Measurements from ENCODE around the gene SRRM3. TPM values are rescaled to one million over a fixed set of nuclear protein-coding genes. Genes with fewer than 3 reads are reported as not detected.
"Not testable (repeated sequence)": the region's sequence is repeated elsewhere in the genome, so short reads cannot be mapped to it uniquely, and the experiment has no call there.

The SRRM3 gene
- total RNA-seq, 1 donor from 2014 or later, result 2.5 TPM

DNA sequence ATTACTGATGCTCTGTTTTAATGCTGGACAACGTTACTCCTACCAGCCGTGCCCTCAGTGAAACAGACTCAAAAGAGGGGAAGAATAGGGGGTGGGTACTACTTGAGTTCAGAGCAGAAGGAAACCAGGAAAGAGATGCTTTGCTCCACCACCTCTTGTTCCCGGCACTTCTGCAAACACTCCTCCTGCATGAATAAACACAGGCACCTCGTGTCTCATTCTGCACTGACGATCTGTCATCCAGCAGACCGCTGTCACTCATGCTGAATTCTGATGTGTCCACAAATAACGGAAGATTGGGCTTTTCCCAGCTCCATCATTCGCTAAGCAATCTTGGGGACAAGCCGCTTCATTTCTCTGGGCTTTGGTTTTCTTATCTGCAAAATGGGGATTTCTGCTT, 130.4 kb downstream of the SRRM3 start:
- no peak for DNase-seq (ENCODE audit: low spot score, unreplicated experiment)
- Mint-ChIP-seq H3K36me3 (ENCODE audit: insufficient read depth) (peaks cover 20% of the 10 kb centered on the region), H3K4me1 (ENCODE audit: low read depth) (peaks cover 13% of the 10 kb centered on the region), H3K27me3 (no peaks in the 10 kb centered on the region), H3K9me3 (ENCODE audit: low read depth) (no peaks in the 10 kb centered on the region), H3K27ac (peak overlapping the region; percentile 59), H3K4me3 (ENCODE audit: low read depth) (no peak overlapping the region)
- TF ChIP-seq, protein P1, sequence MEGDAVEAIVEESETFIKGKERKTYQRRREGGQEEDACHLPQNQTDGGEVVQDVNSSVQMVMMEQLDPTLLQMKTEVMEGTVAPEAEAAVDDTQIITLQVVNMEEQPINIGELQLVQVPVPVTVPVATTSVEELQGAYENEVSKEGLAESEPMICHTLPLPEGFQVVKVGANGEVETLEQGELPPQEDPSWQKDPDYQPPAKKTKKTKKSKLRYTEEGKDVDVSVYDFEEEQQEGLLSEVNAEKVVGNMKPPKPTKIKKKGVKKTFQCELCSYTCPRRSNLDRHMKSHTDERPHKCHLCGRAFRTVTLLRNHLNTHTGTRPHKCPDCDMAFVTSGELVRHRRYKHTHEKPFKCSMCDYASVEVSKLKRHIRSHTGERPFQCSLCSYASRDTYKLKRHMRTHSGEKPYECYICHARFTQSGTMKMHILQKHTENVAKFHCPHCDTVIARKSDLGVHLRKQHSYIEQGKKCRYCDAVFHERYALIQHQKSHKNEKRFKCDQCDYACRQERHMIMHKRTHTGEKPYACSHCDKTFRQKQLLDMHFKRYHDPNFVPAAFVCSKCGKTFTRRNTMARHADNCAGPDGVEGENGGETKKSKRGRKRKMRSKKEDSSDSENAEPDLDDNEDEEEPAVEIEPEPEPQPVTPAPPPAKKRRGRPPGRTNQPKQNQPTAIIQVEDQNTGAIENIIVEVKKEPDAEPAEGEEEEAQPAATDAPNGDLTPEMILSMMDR (IDR thresholded peaks at IDR 0.05; ENCODE audit: unreplicated experiment), result no peak

DNA sequence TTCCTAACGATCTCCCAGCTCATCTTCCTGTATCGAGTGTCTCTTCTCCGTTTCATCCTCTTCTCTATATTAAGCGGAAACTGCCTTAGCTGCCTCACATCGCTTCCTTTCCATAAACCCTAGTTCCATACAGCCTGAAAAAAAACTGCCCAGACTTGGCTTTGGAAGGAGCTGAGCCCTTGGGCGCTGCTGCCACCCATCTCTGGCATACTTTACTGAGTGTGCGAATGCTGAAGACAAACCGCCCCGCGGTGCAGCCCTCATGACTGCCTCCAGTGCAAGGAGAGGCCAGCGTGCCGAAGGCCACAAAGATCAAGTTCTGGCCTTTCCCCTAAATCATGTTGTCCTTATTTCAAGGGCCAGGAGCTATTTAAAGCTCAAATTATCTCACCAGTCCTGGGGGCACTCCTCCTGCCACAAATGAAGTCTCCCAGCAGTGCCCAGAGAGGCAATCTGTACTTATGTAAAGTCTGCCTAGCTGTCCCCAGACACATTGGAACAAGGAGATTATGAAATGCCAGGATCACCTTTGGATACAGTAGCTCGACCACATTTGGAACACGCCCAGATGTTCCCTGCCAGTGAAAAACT, 131.9 kb downstream of the SRRM3 start:
- Mint-ChIP-seq H3K27me3 (no peaks in the 10 kb centered on the region), H3K4me3 (ENCODE audit: low read depth) (no peak overlapping the region), H3K36me3 (ENCODE audit: insufficient read depth) (peaks cover 21% of the 10 kb centered on the region), H3K4me1 (ENCODE audit: low read depth) (peaks cover 14% of the 10 kb centered on the region), H3K27ac (peak overlapping the region; percentile 29), H3K9me3 (ENCODE audit: low read depth) (no peaks in the 10 kb centered on the region)
- no peak for DNase-seq (ENCODE audit: low spot score, unreplicated experiment)
- TF ChIP-seq, protein P1 (IDR thresholded peaks at IDR 0.05; ENCODE audit: unreplicated experiment), result no peak

DNA sequence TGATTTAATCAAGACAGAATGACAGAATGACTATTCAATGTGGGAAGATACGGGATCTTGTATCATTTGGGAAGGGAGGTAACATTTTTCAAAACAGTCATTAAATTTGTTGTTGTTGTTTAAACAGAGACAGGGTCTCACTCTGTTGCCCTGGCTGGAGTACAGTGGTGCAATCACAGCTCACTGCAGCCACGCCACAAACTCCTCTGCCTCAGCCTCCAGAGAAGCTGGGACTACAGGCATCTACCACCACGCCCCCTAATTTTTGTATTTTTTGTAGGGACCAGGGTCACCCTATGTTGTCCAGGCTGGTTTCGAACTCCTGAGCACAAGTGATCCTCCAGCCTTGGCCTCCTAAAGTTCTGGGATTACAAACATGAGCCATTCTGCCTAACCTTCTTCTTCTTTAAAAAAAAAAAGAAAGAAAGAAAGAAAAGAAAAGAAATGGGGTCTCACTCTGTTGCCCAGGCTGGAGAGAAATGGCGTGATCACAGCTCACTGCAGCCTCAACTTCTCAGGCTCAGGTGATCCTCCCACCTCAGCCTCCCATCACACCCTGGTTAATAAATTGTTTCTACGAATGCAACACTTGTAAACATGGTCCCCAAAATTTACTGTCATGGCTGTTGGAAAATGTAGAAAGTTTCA, 132.7 kb downstream of the SRRM3 start:
- Mint-ChIP-seq H3K27ac (no peak overlapping the region), H3K9me3 (ENCODE audit: low read depth) (no peaks in the 10 kb centered on the region), H3K27me3 (no peaks in the 10 kb centered on the region), H3K36me3 (ENCODE audit: insufficient read depth) (peaks cover 18% of the 10 kb centered on the region), H3K4me3 (ENCODE audit: low read depth) (no peak overlapping the region), H3K4me1 (ENCODE audit: low read depth) (peaks cover 14% of the 10 kb centered on the region)
- TF ChIP-seq, protein P1 (IDR thresholded peaks at IDR 0.05; ENCODE audit: unreplicated experiment), result no peak
- DNase-seq (ENCODE audit: low spot score, unreplicated experiment), result no peak

DNA sequence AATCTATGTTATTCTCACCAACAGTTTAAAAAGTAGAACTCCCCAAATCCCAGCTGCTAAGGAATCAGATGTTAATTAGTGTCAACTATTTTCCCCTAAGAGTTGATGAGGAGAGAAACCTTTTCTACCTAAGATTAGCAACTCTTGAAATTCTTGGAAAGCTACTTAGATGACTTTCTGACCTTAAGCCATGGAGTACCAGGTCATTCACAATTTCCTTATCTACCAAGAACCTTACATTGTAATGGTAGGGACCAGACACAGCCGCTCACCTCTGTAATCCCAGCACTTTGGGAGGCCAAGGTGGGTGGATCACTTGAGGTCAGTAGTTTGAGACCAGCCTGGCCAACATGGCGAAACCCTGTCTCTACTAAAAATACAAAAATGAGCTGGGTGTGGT, 133.7 kb downstream of the SRRM3 start:
- H3K4me1 Mint-ChIP-seq (ENCODE audit: low read depth), result peaks cover 14% of the 10 kb centered on the region
- H3K4me3 Mint-ChIP-seq (ENCODE audit: low read depth); H3K9me3 Mint-ChIP-seq (ENCODE audit: low read depth); DNase-seq (ENCODE audit: low spot score, unreplicated experiment); H3K27me3 Mint-ChIP-seq; H3K27ac Mint-ChIP-seq: not testable (repeated sequence)
- peaks cover 20% of the 10 kb centered on the region for H3K36me3 Mint-ChIP-seq (ENCODE audit: insufficient read depth)

DNA sequence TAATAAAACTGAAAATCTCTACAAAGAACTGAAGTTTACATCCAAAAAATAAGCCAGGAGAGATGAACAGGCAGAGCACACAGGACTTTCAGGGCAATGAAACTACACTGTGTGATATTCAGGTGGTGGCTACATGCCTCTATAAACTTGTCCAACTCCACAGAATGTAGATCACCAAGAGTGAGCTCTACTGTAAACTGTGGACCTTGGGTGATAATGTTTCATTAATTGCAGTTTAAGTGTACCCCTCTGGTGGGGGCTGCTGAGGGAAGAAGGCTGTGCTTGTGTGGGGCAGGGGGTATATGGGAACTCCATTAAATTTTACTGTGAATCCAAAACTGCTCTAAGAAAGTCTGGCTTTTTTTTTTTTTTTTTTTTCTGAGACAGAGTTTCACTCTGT, 134.4 kb downstream of the SRRM3 start:
- Mint-ChIP-seq H3K4me3 (ENCODE audit: low read depth) (no peak overlapping the region), H3K36me3 (ENCODE audit: insufficient read depth) (peaks cover 23% of the 10 kb centered on the region), H3K4me1 (ENCODE audit: low read depth) (peaks cover 13% of the 10 kb centered on the region), H3K27me3 (no peaks in the 10 kb centered on the region), H3K27ac (peak overlapping the region; percentile 39), H3K9me3 (ENCODE audit: low read depth) (no peaks in the 10 kb centered on the region)
- TF ChIP-seq, protein P1 (IDR thresholded peaks at IDR 0.05; ENCODE audit: unreplicated experiment), result no peak
- DNase-seq (ENCODE audit: low spot score, unreplicated experiment), result no peak

Other genes starting within 250 kb of the SRRM3 start
- 35.7 and 39.3 TPM in 2 replicates for gene TMEM120A, start 207.3 kb upstream of the SRRM3 start, total RNA-seq
- gene STYXL1, start 153.9 kb upstream of the SRRM3 start, total RNA-seq, result 48.5 and 49.7 TPM in 2 replicates
- gene MDH2, start 153.8 kb upstream of the SRRM3 start, total RNA-seq, result 119 and 122 TPM in 2 replicates
- 111 and 118 TPM in 2 replicates for gene HSPB1, start 100.8 kb downstream of the SRRM3 start, total RNA-seq
- 132 and 136 TPM in 2 replicates for gene YWHAG, start 157.1 kb downstream of the SRRM3 start, total RNA-seq
- 7.4 and 10.7 TPM in 2 replicates for gene SSC4D, start 207.8 kb downstream of the SRRM3 start, total RNA-seq
- gene ZP3, start 223.1 kb downstream of the SRRM3 start, total RNA-seq, result not detected in 2 replicates